HCT116 (cell line): ENCODE results near the gene SLC2A13. TPM values are rescaled to one million over a fixed set of nuclear protein-coding genes. Genes with fewer than 3 reads are reported as not detected.

ENCODE experiments used
- ATAC-seq: fragments of 200-7000 bp; cut with Tn5 transposase; 2 replicates; pipeline ENCODE4 v1.9.1; 2020; ENCODE audit warnings: mild to moderate bottlenecking, moderate library complexity
- BruUV-seq: library from RNA; stranded (reverse); fragments of 400-500 nt; replicated peaks from 2 replicates; lab custom pipeline; 2021; lab: Mats Ljungman, UMichigan
- CTCF ChIA-PET: fragments of 300-600 bp; sonication (Branson Sonifier 250); formaldehyde crosslinking; loops from one replicate; lab custom pipeline; 2021; ENCODE audit warnings: antibody characterized with exemption; lab: Charles Lee
- POLR2A ChIA-PET: fragments of 300-600, 350-600 bp; sonication (Branson Sonifier 250); formaldehyde crosslinking; loops from one replicate; lab custom pipeline; 2021; ENCODE audit warnings: antibody characterized with exemption; lab: Charles Lee
- RAD21 ChIA-PET, 2 experiments: fragments of 300-600 bp; sonication (Branson Sonifier 250); formaldehyde crosslinking; loops; one replicate each; lab custom pipeline; 2023; ENCODE audit warnings: low total read pairs in 2 of 2; ENCODE audit not compliant: uncharacterized antibody in 2 of 2, unreplicated experiment in 2 of 2, low non-redundant PET in 1 of 2; lab: Charles Lee
- DNase-seq: peaks from one replicate; pipeline ENCODE4 v3.0.0-alpha.2; 2010; ENCODE audit warnings: low read depth, low spot score
- H2AFZ ChIP-seq: fragments of 200-600 bp; shearing (Covaris generic), sonication (generic); 2 replicates; pipeline ENCODE4 v1.6.1; 2017; ENCODE audit warnings: low read depth, mixed run types, mixed read lengths, antibody characterized with exemption, low read length; ENCODE audit not compliant: poor library complexity, severe bottlenecking
- H3K27ac ChIP-seq: 2 replicates; pipeline ENCODE4 v1.5.1; 2012; ENCODE audit warnings: low read depth, low read length
- H3K27me3 ChIP-seq: fragments of 200-600 bp; sonication (generic); 2 replicates; pipeline ENCODE4 v1.6.1; 2016; ENCODE audit warnings: mixed run types, low read length, mixed read lengths; ENCODE audit not compliant: insufficient read depth
- H3K36me3 ChIP-seq, 2 experiments: fragments of 200-500 bp in 1 of 2; fragments of 200-600 bp in 1 of 2; sonication (Bioruptor generic) in 1 of 2; sonication (generic) in 1 of 2; 2 replicates each; pipeline versions ENCODE4 v1.5.1 to v1.6.1; 2014 to 2016; ENCODE audit warnings: low read length in 2 of 2, inconsistent platforms in 1 of 2, mixed read lengths in 1 of 2, mixed run types in 1 of 2; ENCODE audit not compliant: insufficient read depth in 2 of 2, control insufficient read depth in 1 of 2
- H3K4me1 ChIP-seq, 2 experiments: fragments of 200-600 bp in 1 of 2; sonication (generic) in 1 of 2; 2 replicates each; pipeline versions ENCODE4 v1.5.1 to v1.6.1; 2012 to 2017; ENCODE audit warnings: low read length in 2 of 2, inconsistent platforms in 1 of 2, mild to moderate bottlenecking in 1 of 2, mixed read lengths in 1 of 2, mixed run types in 1 of 2, moderate library complexity in 1 of 2; ENCODE audit not compliant: insufficient read depth in 2 of 2, control insufficient read depth in 1 of 2
- H3K4me2 ChIP-seq: fragments of 200-600 bp; sonication (generic); 2 replicates; pipeline ENCODE4 v1.6.1; 2017; ENCODE audit warnings: mixed run types, low read length, mixed read lengths
- H3K4me3 ChIP-seq, 2 experiments: fragments of 200-600 bp in 1 of 2; sonication (generic) in 1 of 2; replicated peaks in 1 of 2; 2 replicates each; pipeline ENCODE4 v1.5.1; 2011 to 2016; ENCODE audit warnings: low read length in 2 of 2, control low read depth in 1 of 2, low read depth in 1 of 2, mild to moderate bottlenecking in 1 of 2, mixed read lengths in 1 of 2, mixed run types in 1 of 2
- H3K79me2 ChIP-seq: fragments of 200-600 bp; sonication (generic); 2 replicates; pipeline ENCODE4 v1.6.1; 2017; ENCODE audit warnings: mild to moderate bottlenecking, mixed run types, low read length, moderate library complexity, mixed read lengths; ENCODE audit not compliant: insufficient read depth
- H3K9ac ChIP-seq: fragments of 200-600 bp; sonication (generic); 2 replicates; pipeline ENCODE4 v1.6.1; 2016; ENCODE audit warnings: low read length, mixed read lengths
- H3K9me2 ChIP-seq: fragments of 200-600 bp; sonication (generic), shearing (Covaris generic); 2 replicates; pipeline ENCODE4 v1.6.1; 2017; ENCODE audit warnings: mixed run types, mild to moderate bottlenecking, moderate library complexity; ENCODE audit not compliant: insufficient read depth
- H3K9me3 ChIP-seq, 2 experiments: fragments of 200-500 bp in 1 of 2; fragments of 200-600 bp in 1 of 2; sonication (Bioruptor generic) in 1 of 2; sonication (generic) in 1 of 2; 2 replicates each; pipeline ENCODE4 v1.6.1; 2014 to 2017; ENCODE audit warnings: low read length in 2 of 2, mixed read lengths in 2 of 2, inconsistent platforms in 1 of 2, low read depth in 1 of 2, mild to moderate bottlenecking in 1 of 2, mixed run types in 1 of 2, moderate library complexity in 1 of 2; ENCODE audit not compliant: control insufficient read depth in 1 of 2, insufficient read depth in 1 of 2
- H4K20me1 ChIP-seq: fragments of 200-600 bp; sonication (generic), shearing (Covaris generic); 2 replicates; pipeline ENCODE4 v1.6.1; 2017; ENCODE audit warnings: mixed run types, mild to moderate bottlenecking, moderate library complexity; ENCODE audit not compliant: insufficient read depth
- CBX3 ChIP-seq: IDR thresholded peaks from 2 replicates; pipeline ENCODE4 v1.6.1; 2012; ENCODE audit warnings: low read depth
- CEBPB ChIP-seq: IDR thresholded peaks from 2 replicates; pipeline ENCODE4 v1.6.1; 2012; ENCODE audit warnings: low read depth
- EGR1 ChIP-seq: IDR thresholded peaks from 2 replicates; pipeline ENCODE4 v1.6.1; 2012; ENCODE audit warnings: low read depth
- ELF1 ChIP-seq: IDR thresholded peaks from 2 replicates; pipeline ENCODE4 v1.6.1; 2012; ENCODE audit warnings: low read depth, borderline replicate concordance
- EZH2phosphoT487 ChIP-seq: fragments of 200-600 bp; IDR thresholded peaks from 2 replicates; pipeline ENCODE4 v1.6.1; 2018; ENCODE audit warnings: antibody characterized with exemption, borderline replicate concordance
- JUND ChIP-seq: IDR thresholded peaks from 2 replicates; pipeline ENCODE4 v1.6.1; 2012
- POLR2A ChIP-seq: IDR thresholded peaks from 2 replicates; pipeline ENCODE4 v1.7.0; 2011; ENCODE audit warnings: borderline replicate concordance; ENCODE audit not compliant: insufficient read depth, insufficient read length; ENCODE audit errors: extremely low read depth
- POLR2AphosphoS5 ChIP-seq: IDR thresholded peaks from 2 replicates; pipeline ENCODE4 v1.6.1; 2011; ENCODE audit warnings: mild to moderate bottlenecking, low read depth, low read length, moderate library complexity
- RAD21 ChIP-seq: IDR thresholded peaks from 2 replicates; pipeline ENCODE4 v1.6.1; 2012; ENCODE audit warnings: low read depth, mild to moderate bottlenecking
- SP1 ChIP-seq: IDR thresholded peaks from 2 replicates; pipeline ENCODE4 v1.6.1; 2012; ENCODE audit warnings: low read depth
- SRF ChIP-seq: IDR thresholded peaks from 2 replicates; pipeline ENCODE4 v1.6.1; 2012; ENCODE audit warnings: low read depth
- TCF7L2 ChIP-seq: IDR thresholded peaks from 2 replicates; pipeline ENCODE4 v1.7.0; 2011; ENCODE audit warnings: borderline replicate concordance, inconsistent platforms; ENCODE audit not compliant: insufficient read depth, insufficient read length; ENCODE audit errors: extremely low read depth
- YY1 ChIP-seq: IDR thresholded peaks from 2 replicates; pipeline ENCODE4 v1.6.1; 2011; ENCODE audit warnings: low read length, low read depth, moderate library complexity, mild to moderate bottlenecking; ENCODE audit not compliant: insufficient replicate concordance; ENCODE audit errors: extremely low read depth
- ZFX ChIP-seq: fragments of 450-650 bp; IDR thresholded peaks from 2 replicates; pipeline ENCODE4 v1.6.1; 2017
- intact Hi-C: fragments of 100-400 bp; cut with micrococcal nuclease; formaldehyde crosslinking; loops from 2 replicates; pipeline ENCODE4 v1.10.0; 2022
- total RNA-seq: library from RNA; stranded (reverse); gene quantifications from one replicate; pipeline ENCODE4 v1.2.1, GENCODE V29; 2021; ENCODE audit not compliant: unreplicated experiment
- TF ChIP-seq, protein P1 (sequence below), 3 experiments: fragments of 200-600 bp in 1 of 3; sonication (generic) in 1 of 3; IDR thresholded peaks in 2 of 3; conservative IDR thresholded peaks in 1 of 3; 2 replicates each; pipeline ENCODE4 v1.5.1; 2012 to 2017; ENCODE audit warnings: low read depth in 2 of 3, low read length in 2 of 3, antibody characterized with exemption in 1 of 3, borderline replicate concordance in 1 of 3, control low read depth in 1 of 3, mild to moderate bottlenecking in 1 of 3, mixed read lengths in 1 of 3, mixed run types in 1 of 3, moderate library complexity in 1 of 3; ENCODE audit not compliant: insufficient read depth in 1 of 3
- TF ChIP-seq, protein P2 (sequence below): IDR thresholded peaks from 2 replicates; pipeline ENCODE4 v1.6.1; 2011; ENCODE audit warnings: mild to moderate bottlenecking, low read length, moderate library complexity; ENCODE audit not compliant: insufficient replicate concordance; ENCODE audit errors: extremely low read depth
- TF ChIP-seq, protein P3 (sequence below): IDR thresholded peaks from 2 replicates; pipeline ENCODE4 v1.6.1; 2012
- TF ChIP-seq, protein P4 (sequence below): IDR thresholded peaks from 2 replicates; pipeline ENCODE4 v1.6.1; 2012

The SLC2A13 gene
- total RNA-seq, 1 experiment from 2014 or later = 6.8 TPM

DNA sequence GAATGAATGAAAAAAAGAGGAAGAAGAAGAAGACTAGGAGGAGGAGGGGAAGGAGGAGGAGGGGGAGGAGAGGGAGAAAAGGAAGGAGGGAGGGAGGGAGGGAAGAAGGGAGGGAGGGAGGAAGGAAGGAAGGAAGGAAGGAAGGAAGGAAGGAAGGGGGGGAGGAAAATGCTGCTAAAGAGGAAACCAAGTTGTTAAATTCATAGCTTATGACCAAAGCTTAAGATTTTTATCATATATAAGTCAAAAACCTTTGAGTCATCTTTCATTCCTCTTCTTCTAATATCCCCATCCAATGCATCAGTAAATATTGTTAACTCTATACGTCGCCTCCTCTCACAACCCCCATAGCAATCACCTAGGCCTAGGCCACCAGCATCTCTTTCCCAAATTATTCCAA is 117.3 kb downstream of the SLC2A13 start:
- Histone ChIP-seq H3K27me3 (no peaks in the 10 kb centered on the region), H3K9me3 (no peaks in the 10 kb centered on the region), H4K20me1 (no peaks in the 10 kb centered on the region), H3K4me1 (no peaks in the 10 kb centered on the region), H3K79me2 (no peaks in the 10 kb centered on the region), H3K27ac (no peak overlapping the region), H3K4me2 (no peak overlapping the region), H3K4me3 (no peak overlapping the region), H2AFZ (no peak overlapping the region), H3K9ac (no peak overlapping the region), H3K9me2 (no peaks in the 10 kb centered on the region), H3K36me3 (no peaks in the 10 kb centered on the region)
- ChIA-PET POLR2A (no interaction called here), CTCF (interaction anchor here (1.1 kb wide), 1 partner anchor 452 kb away, joined by 5 read pairs; no protein-coding TSS in a partner anchor), RAD21 (no interaction called here)
- intact Hi-C loops = no loop called here
- DNase-seq (no peak), ATAC-seq (no peak)
- BruUV-seq = no TSS peak
- TF ChIP-seq SRF = no peak

DNA sequence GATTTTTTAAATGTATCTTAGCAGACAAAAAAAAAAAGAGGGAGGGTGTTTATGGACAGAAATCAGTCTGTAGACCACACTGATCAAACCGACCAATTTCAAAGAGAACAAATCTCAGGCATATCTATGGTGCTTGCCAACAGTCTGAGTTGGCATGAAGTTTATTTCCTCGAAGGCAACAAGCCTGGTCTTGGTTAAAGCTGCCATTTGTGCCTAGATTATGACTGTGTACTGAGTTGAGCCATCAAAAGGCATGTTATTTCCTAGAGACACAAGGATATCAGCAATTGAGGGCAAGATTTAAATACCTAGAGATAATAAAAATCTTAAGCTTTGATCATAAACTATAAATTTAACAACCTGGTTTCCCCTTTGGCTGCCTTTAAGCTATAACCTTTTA is 119.2 kb downstream of the SLC2A13 start:
- Histone ChIP-seq H3K9ac (no peak overlapping the region), H3K4me3 (no peak overlapping the region), H3K4me1 (no peaks in the 10 kb centered on the region), H3K36me3 (no peaks in the 10 kb centered on the region), H2AFZ (no peak overlapping the region), H4K20me1 (no peaks in the 10 kb centered on the region), H3K4me2 (no peak overlapping the region), H3K9me3 (no peaks in the 10 kb centered on the region), H3K27me3 (no peaks in the 10 kb centered on the region), H3K9me2 (no peaks in the 10 kb centered on the region), H3K79me2 (no peaks in the 10 kb centered on the region), H3K27ac (no peak overlapping the region)
- POLR2A ChIA-PET = no interaction called here
- BruUV-seq = no TSS peak
- ATAC-seq = no peak
- RAD21 ChIA-PET = no interaction called here
- no peak for DNase-seq
- CTCF ChIA-PET = no interaction called here
- intact Hi-C loops = no loop called here
- no peak for TF ChIP-seq POLR2A
- TF ChIP-seq EZH2phosphoT487 = no peak
- no peak for TF ChIP-seq TCF7L2
- no peak for TF ChIP-seq YY1
- no peak for TF ChIP-seq CBX3
- TF ChIP-seq, protein P1, sequence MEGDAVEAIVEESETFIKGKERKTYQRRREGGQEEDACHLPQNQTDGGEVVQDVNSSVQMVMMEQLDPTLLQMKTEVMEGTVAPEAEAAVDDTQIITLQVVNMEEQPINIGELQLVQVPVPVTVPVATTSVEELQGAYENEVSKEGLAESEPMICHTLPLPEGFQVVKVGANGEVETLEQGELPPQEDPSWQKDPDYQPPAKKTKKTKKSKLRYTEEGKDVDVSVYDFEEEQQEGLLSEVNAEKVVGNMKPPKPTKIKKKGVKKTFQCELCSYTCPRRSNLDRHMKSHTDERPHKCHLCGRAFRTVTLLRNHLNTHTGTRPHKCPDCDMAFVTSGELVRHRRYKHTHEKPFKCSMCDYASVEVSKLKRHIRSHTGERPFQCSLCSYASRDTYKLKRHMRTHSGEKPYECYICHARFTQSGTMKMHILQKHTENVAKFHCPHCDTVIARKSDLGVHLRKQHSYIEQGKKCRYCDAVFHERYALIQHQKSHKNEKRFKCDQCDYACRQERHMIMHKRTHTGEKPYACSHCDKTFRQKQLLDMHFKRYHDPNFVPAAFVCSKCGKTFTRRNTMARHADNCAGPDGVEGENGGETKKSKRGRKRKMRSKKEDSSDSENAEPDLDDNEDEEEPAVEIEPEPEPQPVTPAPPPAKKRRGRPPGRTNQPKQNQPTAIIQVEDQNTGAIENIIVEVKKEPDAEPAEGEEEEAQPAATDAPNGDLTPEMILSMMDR (IDR thresholded peaks at IDR 0.05 in 2 of 3, conservative IDR thresholded peaks at IDR 0.05 in 1 of 3; ENCODE audit: borderline replicate concordance in 1 of 3, insufficient read depth in 1 of 3, low read depth in 2 of 3, low read length in 2 of 3) = no peak
- TF ChIP-seq ZFX = no peak
- TF ChIP-seq ELF1 = no peak
- no peak for TF ChIP-seq JUND
- TF ChIP-seq SP1 = no peak
- TF ChIP-seq POLR2AphosphoS5 = no peak
- no peak for TF ChIP-seq CEBPB
- TF ChIP-seq RAD21 = no peak
- no peak for TF ChIP-seq SRF
- TF ChIP-seq, protein P2, sequence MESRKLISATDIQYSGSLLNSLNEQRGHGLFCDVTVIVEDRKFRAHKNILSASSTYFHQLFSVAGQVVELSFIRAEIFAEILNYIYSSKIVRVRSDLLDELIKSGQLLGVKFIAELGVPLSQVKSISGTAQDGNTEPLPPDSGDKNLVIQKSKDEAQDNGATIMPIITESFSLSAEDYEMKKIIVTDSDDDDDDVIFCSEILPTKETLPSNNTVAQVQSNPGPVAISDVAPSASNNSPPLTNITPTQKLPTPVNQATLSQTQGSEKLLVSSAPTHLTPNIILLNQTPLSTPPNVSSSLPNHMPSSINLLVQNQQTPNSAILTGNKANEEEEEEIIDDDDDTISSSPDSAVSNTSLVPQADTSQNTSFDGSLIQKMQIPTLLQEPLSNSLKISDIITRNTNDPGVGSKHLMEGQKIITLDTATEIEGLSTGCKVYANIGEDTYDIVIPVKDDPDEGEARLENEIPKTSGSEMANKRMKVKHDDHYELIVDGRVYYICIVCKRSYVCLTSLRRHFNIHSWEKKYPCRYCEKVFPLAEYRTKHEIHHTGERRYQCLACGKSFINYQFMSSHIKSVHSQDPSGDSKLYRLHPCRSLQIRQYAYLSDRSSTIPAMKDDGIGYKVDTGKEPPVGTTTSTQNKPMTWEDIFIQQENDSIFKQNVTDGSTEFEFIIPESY = no peak
- TF ChIP-seq EGR1 = no peak
- TF ChIP-seq, protein P3, sequence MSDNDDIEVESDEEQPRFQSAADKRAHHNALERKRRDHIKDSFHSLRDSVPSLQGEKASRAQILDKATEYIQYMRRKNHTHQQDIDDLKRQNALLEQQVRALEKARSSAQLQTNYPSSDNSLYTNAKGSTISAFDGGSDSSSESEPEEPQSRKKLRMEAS = no peak
- TF ChIP-seq, protein P4, sequence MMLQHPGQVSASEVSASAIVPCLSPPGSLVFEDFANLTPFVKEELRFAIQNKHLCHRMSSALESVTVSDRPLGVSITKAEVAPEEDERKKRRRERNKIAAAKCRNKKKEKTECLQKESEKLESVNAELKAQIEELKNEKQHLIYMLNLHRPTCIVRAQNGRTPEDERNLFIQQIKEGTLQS = no peak
